HG03039 (cell line): ENCODE data around the gene CYB5D1.

Experiments
- ATAC-seq: cut with Tn5 transposase; IDR thresholded peaks from one replicate; pipeline ENCODE4 v1.9.1; 2021; ENCODE audit warnings: mild to moderate bottlenecking, moderate library complexity; ENCODE audit not compliant: unreplicated experiment

Gene CYB5D1

DNA sequence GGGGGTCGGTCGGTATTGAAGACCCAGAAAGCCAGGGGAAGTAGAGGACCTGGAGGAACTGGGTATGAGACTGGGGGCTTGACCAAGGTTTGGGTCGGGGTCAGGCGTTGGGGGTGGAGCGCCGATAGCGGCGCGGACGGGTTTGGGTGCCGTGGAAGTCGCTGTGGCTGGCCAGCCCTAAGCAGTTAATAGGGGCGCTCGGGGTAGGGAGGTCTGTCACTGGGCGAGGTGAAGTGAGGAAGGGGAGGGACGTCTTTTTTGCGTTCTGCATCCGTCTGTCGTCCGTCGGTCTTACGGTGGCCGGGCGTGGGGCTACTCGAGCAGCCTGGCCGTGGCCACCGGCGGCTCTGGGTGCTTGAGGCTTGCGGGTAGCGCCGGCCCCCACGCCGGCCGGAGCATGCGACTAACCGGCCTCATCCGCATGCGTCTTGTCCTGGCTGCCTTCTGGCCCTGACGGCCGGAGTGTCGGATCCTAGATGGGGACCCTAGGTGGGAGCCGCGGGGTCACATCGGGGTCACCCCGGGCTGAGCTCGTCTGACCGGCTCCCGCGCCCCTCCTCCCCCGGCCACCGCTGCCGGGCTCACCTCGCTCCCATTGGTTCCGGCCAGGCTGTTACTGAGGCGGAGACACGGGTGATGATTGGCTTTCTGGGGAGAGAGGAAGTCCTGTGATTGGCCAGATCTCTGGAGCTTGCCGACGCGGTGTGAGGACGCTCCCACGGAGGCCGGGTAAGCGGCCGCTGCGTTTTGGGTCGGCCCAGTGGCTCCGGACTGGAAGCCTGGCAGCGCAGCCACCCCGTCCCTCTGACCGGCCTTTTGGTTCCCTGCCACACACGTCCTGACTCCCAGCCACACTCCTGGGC is 13.3 kb upstream of the CYB5D1 start:
- ATAC-seq: peak; percentile 28

- ATAC-seq: no peak
These were observed 12.3 kb upstream of the CYB5D1 start for GRCh38 chr17:7845359-7846062.

DNA sequence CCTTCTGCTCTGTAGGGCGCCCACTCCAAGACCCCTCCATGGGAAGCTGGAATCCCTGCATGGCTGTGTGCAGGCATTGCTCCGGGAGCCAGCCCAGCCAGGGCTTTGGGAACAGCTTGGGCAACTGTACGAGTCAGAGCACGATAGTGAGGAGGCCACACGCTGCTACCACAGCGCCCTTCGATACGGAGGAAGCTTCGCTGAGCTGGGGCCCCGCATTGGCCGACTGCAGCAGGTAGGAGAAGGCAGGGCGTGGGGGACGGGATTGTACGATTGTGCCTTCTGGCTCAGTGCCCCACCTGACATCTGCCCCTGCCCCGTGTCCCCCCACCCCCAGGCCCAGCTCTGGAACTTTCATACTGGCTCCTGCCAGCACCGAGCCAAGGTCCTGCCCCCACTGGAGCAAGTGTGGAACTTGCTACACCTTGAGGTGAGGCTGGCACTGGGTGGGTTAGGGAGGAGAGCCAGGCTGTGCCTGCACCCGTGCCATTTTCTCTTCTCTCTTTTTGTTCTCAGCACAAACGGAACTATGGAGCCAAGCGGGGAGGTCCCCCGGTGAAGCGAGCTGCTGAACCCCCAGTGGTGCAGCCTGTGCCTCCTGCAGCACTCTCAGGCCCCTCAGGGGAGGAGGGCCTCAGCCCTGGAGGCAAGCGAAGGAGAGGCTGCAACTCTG is 11.6 kb upstream of the CYB5D1 start:
- ATAC-seq: no peak

DNA sequence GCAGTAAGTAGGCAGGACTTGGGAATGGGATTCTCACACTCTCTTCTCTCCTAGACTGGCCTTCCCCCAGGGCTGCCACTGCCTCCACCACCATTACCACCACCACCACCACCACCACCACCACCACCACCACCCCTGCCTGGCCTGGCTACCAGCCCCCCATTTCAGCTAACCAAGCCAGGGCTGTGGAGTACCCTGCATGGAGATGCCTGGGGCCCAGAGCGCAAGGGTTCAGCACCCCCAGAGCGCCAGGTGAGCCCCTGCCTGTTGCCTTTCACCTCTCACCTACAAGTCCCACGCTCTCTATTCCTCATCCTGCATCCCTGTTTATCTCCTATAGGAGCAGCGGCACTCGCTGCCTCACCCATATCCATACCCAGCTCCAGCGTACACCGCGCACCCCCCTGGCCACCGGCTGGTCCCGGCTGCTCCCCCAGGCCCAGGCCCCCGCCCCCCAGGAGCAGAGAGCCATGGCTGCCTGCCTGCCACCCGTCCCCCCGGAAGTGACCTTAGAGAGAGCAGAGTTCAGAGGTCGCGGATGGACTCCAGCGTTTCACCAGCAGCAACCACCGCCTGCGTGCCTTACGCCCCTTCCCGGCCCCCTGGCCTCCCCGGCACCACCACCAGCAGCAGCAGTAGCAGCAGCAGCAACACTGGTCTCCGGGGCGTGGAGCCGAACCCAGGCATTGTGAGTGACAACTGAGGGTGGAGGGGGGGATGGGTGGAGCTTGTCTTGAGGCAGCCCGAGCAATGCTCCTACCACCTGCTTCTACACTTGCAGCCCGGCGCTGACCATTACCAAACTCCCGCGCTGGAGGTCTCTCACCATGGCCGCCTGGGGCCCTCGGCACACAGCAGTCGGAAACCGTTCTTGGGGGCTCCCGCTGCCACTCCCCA is 10.8 kb upstream of the CYB5D1 start:
- no peak for ATAC-seq

GRCh38 chr17:7848131-7848579 is 9.6 kb upstream of the CYB5D1 start:
- no peak for ATAC-seq

DNA sequence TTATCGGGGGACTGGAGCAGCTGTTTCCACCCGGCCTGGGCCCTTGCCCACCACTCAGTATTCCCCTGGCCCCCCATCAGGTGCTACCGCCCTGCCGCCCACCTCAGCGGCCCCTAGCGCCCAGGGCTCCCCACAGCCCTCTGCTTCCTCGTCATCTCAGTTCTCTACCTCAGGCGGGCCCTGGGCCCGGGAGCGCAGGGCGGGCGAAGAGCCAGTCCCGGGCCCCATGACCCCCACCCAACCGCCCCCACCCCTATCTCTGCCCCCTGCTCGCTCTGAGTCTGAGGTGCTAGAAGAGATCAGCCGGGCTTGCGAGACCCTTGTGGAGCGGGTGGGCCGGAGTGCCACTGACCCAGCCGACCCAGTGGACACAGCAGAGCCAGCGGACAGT is 9.1 kb upstream of the CYB5D1 start:
- ATAC-seq: no peak

- no peak for ATAC-seq
These were observed 8.6 kb upstream of the CYB5D1 start for GRCh38 chr17:7849130-7849750.

- ATAC-seq: no peak
These were observed 7.9 kb upstream of the CYB5D1 start for GRCh38 chr17:7849751-7850504.

DNA sequence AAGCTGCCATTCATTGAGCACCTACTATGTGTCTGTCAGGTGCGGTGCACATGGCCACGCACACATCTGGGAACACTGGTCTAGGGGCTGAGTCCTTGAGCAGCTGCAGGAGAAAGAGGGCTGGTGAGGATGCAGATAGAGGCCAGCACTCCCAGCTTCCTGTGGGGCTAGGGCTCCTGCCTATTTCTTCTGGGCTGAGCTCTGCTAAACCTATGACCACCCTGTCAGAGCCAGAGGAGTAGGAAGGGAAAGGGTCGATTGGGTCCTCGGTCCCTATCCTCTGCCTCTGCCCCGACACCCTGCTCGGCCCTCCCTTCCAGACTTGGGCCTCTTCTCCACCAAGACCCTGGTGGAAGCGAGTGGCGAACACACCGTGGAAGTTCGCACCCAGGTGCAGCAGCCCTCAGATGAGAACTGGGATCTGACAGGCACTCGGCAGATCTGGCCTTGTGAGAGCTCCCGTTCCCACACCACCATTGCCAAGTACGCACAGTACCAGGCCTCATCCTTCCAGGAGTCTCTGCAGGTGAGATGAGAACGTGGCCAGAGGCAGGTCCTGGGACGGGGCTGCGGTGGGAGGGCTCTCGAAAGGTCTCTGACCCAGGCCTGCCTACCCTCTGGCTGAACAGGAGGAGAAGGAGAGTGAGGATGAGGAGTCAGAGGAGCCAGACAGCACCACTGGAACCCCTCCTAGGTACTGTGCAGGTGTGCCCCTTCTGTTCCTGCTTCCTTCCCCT is 6.9 kb upstream of the CYB5D1 start:
- ATAC-seq: no peak

GRCh38 chr17:7851438-7852261 is 6.2 kb upstream of the CYB5D1 start:
- peak; percentile 63 for ATAC-seq

GRCh38 chr17:7852262-7852670 is 5.5 kb upstream of the CYB5D1 start:
- ATAC-seq: no peak

- ATAC-seq: no peak
These were observed 4.7 kb upstream of the CYB5D1 start for GRCh38 chr17:7852919-7853690.

GRCh38 chr17:7853691-7854038 is 4.1 kb upstream of the CYB5D1 start:
- ATAC-seq: no peak

GRCh38 chr17:7854078-7854777 is 3.6 kb upstream of the CYB5D1 start:
- ATAC-seq: no peak

DNA sequence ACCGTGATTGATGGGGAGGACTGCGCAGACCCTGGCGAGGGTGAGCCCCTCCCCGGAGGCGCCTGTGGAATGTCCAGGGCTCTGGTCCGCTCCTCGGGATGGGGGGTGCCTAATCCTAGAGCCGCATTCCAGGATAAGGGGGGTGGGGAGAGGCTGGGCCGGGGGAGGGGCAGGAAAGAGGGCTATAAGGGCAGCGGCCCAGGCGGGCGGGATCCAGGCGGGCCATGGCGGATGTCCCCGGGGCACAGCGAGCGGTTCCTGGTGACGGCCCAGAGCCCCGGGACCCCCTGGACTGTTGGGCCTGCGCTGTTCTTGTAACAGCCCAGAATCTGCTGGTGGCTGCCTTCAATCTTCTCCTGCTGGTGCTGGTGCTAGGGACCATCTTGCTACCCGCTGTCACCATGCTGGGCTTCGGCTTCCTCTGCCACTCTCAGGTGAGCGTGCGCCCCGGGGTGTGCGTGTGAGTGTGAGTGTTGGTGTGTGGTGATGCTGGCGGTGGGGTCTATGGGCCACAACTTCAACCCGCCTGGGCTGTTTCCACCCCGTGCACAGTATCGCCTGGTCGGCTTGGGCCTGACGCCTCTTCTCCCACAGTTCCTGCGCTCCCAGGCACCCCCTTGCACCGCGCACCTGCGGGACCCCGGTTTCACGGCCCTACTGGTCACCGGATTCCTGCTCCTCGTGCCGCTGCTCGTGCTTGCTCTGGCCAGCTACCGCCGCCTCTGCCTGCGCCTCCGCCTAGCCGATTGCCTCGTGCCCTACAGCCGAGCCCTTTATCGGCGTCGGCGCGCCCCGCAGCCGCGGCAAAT is 2.7 kb upstream of the CYB5D1 start, which contains the start of gene TMEM88:
Gene TMEM88 (plus strand): TSS at position 216 of the 809 bp plus-strand sequence. CDS start 9 bp downstream, at position 225.
- no peak for ATAC-seq

- ATAC-seq: no peak
These were observed 2.2 kb upstream of the CYB5D1 start for GRCh38 chr17:7855660-7856010.
